ENCODE results near the gene ADARB2. TPM values are rescaled to one million over a fixed set of nuclear protein-coding genes. Genes with fewer than 3 reads are reported as not detected.
"Not testable (repeated sequence)": the region's sequence is repeated elsewhere in the genome, so short reads cannot be mapped to it uniquely, and the experiment has no call there.

The ADARB2 gene
- total RNA-seq, 3 donors from 2014 or later = 0.31 to 4.2 TPM; not detected in 1

DNA sequence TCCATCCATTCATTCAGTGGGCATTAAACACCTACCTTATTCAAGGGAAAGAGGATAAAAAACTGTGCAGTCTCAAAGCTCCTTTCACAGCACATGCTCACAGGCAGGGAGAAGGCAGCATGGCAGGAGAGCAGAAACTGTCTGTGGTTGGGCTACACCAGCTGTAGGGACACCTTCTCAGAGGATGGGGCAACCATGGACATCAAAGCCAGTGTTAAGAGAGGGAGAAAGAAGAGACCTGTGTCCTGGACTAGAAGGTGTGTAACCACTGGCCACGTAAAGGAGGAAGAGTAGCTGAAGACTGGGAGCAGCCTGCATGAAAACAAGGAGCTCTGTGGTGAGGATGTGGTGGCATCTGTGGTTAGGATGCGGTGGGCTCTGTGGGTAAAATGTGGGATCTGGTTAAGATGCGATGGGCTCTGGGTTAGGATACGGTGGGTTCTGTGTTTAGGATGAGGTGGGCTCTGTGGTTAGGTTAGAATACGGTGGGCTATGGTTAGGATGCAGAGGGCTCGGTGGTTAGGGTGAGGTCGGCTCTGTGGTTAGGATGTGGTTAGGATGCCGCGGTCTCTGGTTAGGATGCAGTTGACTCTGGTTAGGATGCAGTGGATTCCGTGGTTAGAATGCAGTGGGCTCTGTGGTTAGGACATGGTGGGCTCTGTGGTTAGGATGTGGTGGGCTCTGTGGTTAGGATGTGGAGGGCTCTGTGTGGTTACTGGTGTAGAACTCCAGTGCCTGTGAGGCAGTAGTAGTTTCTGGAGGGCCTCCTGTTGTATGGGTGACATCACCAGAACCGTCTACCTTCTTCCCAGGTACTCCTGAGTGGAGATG lies 483.6 kb downstream of the ADARB2 start:
- DNase-seq = no peak
- no peaks in the 10 kb centered on the region for H3K9me3 ChIP-seq
- ATAC-seq = no peak
- H3K36me3 ChIP-seq (ENCODE audit: low read depth) = no peaks in the 10 kb centered on the region
- H3K4me1 ChIP-seq (ENCODE audit: low read depth) = no peaks in the 10 kb centered on the region
- intact Hi-C loops (cut with DNase I, micrococcal nuclease) = no loop called here
- TF ChIP-seq, protein P1, sequence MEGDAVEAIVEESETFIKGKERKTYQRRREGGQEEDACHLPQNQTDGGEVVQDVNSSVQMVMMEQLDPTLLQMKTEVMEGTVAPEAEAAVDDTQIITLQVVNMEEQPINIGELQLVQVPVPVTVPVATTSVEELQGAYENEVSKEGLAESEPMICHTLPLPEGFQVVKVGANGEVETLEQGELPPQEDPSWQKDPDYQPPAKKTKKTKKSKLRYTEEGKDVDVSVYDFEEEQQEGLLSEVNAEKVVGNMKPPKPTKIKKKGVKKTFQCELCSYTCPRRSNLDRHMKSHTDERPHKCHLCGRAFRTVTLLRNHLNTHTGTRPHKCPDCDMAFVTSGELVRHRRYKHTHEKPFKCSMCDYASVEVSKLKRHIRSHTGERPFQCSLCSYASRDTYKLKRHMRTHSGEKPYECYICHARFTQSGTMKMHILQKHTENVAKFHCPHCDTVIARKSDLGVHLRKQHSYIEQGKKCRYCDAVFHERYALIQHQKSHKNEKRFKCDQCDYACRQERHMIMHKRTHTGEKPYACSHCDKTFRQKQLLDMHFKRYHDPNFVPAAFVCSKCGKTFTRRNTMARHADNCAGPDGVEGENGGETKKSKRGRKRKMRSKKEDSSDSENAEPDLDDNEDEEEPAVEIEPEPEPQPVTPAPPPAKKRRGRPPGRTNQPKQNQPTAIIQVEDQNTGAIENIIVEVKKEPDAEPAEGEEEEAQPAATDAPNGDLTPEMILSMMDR (IDR thresholded peaks at IDR 0.05) = no peak
- H3K4me3 ChIP-seq = no peak overlapping the region

DNA sequence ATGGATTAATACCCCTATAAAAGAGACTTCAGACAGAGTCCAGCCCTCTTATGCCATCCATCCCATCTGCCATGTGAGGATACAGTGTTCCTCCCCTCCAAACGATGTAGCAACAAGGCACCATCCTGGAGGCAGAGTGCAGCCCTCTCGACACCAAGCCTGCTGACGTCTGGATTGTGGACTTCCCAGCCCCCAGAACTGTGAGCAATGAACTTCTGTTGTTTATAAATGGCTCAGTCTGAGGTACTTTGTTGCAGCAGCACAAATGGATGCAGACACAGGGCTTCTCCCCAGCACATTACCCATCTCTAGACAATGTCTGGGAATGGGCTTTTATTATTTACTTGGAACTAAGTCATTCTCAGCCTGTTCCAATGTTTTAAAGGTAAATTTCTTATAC lies 485.6 kb downstream of the ADARB2 start:
- TF ChIP-seq, protein P1 (IDR thresholded peaks at IDR 0.05) = no peak
- H3K4me3 ChIP-seq = no peak overlapping the region
- H3K36me3 ChIP-seq (ENCODE audit: low read depth) = no peaks in the 10 kb centered on the region
- no peak for DNase-seq
- H3K4me1 ChIP-seq (ENCODE audit: low read depth) = no peaks in the 10 kb centered on the region
- ATAC-seq = no peak
- intact Hi-C loops (cut with DNase I, micrococcal nuclease) = no loop called here
- H3K9me3 ChIP-seq = no peaks in the 10 kb centered on the region

DNA sequence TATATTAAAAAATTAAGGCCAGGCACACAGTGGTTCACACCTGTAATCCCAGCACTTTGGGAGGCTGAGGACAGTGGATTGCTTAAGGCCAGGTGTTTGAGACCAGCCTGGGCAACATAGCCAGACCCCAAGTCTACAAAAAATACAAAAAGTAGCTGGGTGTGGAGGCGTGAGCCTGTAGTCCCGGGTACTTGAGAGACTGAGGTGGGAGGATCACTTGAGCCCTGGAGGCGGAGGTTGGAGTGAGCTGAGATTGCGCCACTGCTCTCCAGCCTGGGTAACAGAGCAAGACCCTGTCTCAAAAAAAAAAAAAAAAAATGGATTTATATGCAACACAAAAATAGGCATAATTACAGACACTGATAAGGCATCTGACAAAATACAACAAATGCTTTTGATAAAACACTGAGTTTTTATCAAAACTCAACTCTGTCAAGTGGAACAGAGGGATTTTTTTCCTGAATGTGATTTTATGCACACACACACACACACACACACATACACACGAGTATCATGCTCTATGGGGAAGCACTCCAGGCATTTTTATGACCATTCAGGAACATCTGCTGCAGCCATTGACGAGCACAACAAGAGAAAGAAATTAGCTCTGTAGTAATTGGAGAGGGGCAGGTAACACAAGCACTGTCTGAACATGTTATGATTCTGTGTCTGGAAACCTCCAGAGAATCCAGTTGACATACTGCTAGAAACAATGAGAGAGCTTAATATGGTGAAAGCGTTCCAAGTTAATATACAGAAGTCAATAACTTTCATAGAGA lies 488.0 kb downstream of the ADARB2 start:
- no peak for DNase-seq
- Histone ChIP-seq H3K9me3 (no peaks in the 10 kb centered on the region), H3K4me1 (ENCODE audit: low read depth) (no peaks in the 10 kb centered on the region), H3K4me3 (no peak overlapping the region), H3K36me3 (ENCODE audit: low read depth) (no peaks in the 10 kb centered on the region)
- no peak for ATAC-seq
- TF ChIP-seq, protein P1 (IDR thresholded peaks at IDR 0.05) = no peak
- intact Hi-C loops (cut with DNase I, micrococcal nuclease) = no loop called here

DNA sequence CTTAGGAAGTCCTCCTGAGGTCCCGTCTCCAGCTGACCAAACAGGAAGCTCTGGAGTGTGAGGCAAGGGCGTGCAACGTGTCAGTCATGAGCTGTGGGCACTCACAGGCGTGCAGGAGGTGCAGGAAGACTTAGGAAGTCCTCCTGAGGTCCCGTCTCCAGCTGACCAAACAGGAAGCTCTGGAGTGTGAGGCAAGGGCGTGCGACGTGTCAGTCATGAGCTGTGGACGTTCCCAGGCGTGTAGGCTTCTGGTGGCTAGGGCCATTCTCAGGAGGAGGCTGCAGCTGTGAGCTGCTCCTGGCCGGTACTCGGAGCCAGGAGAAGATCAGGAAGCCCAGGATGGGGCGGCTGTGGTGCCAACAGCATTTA lies 489.1 kb downstream of the ADARB2 start:
- H3K9me3 ChIP-seq; H3K36me3 ChIP-seq (ENCODE audit: low read depth); H3K4me1 ChIP-seq (ENCODE audit: low read depth); H3K4me3 ChIP-seq; DNase-seq; ATAC-seq; intact Hi-C loops (cut with DNase I, micrococcal nuclease): not testable (repeated sequence)

DNA sequence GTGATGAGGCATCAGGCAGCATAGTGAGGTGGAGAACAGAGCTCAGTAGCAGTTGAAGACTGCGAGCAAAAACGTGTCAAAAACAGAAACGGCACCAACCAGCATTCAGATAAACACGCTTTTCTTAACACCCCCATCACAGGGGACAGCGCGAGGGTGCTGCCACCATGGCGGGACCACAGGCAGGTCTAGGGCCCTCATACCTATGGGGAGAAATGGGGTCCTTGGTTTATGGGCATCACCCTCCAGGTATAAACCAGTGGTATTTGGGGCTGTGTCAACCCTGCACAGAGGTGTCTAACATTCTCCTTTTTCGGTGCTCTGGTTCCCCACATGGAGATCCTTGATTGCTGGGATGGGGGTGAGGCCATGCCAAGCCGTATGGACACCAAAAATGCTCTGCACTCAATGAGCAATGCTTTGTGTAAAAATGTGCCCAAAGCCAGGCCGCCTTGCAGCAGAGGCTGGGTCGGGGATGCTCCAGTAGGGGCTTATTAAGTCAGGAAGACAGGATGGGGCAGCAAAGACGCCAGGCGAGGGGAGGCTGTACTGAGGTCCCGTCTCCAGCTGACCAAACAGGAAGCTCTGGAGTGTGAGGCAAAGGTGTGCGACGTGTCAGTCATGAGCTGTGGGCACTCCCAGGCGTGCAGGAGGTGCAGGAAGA lies 489.6 kb downstream of the ADARB2 start:
- intact Hi-C loops (cut with DNase I, micrococcal nuclease) = no loop called here

More for the DNA sequence above, 489.6 kb downstream of the ADARB2 start:
- DNase-seq (no peak), ATAC-seq (no peak)
- H3K4me3 ChIP-seq = no peak overlapping the region
- H3K9me3 ChIP-seq = no peaks in the 10 kb centered on the region
- TF ChIP-seq, protein P1 (IDR thresholded peaks at IDR 0.05) = no peak
- H3K36me3 ChIP-seq (ENCODE audit: low read depth) = no peaks in the 10 kb centered on the region
- no peaks in the 10 kb centered on the region for H3K4me1 ChIP-seq (ENCODE audit: low read depth)
